HG03378 (cell line): Measurements from ENCODE around the gene C12orf43.
A peak's percentile ranks its signal among the peaks of the same experiment; 100 is the strongest.
"Not testable (repeated sequence)": the region's sequence is repeated elsewhere in the genome, so short reads cannot be mapped to it uniquely, and the experiment has no call there.

Experiments
- ATAC-seq: cut with Tn5 transposase; IDR thresholded peaks from one replicate; pipeline ENCODE4 v1.9.1; 2021; ENCODE audit warnings: mild to moderate bottlenecking, moderate library complexity; ENCODE audit not compliant: unreplicated experiment

C12orf43 gene, protein sequence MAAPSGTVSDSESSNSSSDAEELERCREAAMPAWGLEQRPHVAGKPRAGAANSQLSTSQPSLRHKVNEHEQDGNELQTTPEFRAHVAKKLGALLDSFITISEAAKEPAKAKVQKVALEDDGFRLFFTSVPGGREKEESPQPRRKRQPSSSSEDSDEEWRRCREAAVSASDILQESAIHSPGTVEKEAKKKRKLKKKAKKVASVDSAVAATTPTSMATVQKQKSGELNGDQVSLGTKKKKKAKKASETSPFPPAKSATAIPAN

DNA sequence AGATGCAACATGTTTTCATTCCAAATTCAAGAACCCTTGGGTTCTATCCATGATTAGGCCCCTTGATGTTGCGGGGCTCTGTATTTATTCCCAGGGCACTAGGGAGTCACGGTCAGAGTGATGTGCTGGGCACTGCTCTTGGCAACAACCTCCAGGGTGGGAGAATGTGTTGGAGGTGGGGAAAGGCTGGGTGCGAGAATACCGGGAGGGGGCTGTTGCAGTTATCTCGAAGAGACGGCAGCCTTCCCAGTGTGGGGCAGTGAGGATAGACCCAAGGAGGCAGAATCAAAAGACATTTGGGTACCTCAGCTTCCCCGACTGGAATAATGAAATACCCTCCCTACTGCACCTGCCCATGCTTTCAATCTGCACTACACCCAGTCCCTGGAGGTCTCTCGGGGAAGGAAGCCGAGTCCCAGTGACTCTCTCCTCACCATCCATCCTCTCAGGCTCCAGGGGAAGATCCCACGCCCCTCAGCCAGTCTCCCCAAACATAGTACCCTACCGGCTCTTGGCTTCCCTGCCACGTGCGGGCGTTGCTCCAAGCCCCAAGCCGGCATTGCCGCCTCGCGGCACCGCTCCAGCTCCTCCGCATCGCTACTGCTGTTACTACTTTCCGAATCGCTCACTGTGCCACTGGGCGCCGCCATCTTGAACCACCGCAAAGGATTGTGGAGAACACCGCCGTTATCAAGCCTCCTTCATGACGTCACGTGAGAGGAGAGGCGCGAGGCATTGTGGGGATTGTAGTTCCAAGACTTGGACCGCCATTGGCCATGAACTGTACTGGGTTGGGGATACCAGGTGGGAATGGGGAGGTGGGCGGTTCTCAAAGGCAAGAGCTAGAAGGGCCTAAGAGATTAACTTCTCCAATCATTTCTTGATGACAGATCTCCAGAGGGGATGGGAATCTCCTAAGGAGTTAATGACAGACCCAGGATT, at the start of gene C12orf43:
Gene C12orf43, minus strand, starts transcription at position 663 of the 942 bp plus-strand sequence. Its CDS starts 13 bp downstream, at position 650.
- ATAC-seq = peak; percentile 91

DNA sequence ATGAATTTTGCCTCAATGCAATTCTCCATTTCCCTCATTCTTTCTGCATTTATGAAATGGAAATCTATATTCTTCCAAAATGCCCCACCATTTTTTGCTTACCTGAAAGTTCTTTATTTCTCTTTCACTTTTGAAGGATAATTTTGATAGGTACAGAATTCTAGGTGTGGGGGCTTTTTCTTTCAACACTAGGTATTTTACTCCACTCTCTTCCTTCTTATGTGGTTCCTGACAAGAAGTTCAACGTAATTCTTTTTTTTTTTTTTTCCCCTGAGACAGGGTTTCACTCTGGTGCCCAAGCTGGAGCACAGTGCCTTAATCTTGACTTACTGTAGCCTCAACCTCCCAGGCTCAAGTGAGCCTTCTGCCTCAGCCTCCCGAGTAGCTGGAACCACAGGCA, 49.1 kb upstream of the C12orf43 start:
- ATAC-seq = no peak

DNA sequence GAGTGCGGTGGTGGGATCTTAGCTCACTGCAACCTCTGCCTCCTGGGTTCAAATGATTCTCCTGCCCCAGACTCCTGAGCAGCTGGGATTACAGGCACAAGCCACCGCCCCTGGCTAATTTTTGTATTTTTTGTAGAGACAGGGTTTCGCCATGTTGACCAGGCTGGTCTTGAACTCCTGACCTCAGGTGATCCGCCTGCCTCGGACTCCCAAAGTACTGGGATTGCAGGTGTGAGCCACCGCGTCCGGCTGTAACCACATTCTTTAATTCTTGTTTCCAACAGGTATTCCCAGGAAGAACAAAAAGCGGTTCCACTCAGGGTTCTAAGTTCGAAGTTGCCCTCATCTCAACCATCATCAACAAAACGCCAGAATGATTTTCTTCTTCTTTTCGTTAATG, 48.3 kb upstream of the C12orf43 start:
- not testable (repeated sequence) for ATAC-seq

DNA sequence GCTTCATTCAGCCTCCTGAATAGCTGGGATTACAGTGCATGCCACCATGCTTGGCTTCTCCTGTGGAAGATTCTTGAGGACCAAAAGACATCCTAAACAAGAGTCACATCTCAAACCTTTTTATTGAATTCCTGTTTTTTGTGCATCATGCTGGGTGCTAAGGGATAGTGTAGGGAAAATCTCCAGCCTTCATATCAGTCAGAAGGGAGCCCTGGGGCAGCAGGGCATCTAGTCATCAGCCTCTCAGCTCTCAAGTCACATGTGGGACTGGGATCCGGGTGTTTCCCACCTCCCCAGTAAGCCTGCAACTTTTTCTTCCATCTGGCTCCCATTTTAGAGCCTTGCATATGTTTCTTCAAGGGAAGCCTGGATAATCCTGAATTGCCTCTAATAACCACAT, 47.8 kb upstream of the C12orf43 start:
- ATAC-seq = no peak

DNA sequence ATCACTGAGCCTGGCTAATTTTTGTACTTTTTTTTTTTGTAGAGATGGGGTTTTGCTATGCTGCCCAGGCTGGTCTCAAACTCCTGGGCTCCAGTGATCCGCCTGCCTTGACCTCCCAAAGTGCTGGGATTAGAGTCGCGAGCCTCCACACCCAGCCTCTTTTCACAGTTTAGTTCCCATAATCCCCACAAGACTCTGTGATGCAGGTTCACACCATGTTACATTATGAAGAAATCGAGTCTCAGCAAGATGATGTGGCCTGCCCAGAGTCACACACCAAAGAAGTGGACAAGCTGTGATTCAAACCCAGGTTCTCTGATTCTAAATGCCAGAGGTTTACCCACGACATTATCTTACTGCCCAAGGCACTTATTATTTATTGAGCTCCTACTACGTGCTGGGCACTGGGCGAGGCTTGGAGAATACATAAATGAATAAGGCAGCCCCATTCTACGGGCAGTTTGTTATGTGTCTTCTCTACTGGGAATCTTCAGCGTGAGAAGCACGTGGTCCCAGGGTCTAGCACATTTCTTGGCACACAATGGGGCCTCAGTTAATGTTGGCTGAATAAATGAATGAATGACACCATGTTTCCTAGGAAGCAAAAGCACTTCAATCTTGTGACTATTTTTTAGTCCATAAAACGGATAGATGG, 46.2 kb upstream of the C12orf43 start:
- ATAC-seq = no peak

DNA sequence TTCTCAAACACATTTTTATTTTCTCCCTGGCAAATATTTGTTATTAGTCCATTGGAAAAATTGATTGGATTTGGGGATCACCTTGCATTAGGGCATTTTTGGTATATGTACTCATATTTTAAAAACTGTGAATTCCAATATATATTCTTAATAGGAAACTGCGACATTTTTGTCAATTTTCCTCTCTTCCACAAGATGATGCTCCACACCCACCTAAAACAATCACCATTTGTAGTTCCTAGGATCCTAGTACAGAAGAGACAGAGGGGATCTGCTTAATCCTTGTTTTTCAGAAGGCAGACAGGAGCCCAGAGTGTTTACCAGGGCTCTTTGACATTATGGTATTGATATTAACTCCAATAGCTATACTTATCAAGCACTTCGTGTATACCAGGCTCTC, 45.5 kb upstream of the C12orf43 start:
- ATAC-seq = no peak

DNA sequence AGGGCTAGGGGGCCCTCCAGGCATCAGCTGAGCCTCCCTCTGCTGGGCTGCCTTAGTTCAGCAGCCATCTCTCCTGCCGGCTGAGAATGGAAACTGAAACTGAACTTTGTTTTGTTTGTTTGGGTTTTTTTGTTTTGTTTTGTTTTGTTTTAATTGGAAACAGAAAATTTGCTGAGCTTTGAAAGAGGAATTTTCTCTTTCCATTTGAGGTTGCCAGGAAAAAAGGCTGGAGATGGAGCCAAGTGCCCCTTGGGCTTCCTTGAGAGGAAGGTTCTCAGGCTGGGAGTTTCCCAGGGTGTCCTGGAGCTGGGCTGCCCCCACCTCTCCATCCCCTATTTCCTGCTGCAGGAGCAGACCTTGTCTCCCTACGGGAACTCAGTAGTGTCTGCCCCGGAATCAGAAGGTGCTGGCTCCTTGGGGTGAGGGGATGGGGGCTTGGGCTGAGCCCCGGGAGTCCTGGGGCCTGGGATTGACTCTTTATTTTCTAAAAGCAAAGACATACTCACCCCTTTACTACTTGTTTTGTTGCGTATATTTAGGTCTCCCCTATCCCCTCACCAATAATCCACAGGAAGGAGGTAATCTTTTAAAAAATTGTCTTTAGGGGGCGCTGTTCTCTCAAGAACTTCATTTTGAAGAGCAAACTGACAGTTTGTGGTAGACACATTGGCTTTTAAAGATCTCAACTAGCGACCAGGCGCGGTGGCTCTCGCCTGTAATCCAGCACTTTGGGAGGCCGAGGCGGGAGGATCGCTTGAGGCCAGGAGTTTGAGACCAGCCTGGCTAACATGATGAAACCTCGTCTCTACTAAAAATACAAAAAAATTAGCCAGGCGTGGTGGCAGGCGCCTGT, 44.1 kb upstream of the C12orf43 start:
- peak; percentile 68 for ATAC-seq

DNA sequence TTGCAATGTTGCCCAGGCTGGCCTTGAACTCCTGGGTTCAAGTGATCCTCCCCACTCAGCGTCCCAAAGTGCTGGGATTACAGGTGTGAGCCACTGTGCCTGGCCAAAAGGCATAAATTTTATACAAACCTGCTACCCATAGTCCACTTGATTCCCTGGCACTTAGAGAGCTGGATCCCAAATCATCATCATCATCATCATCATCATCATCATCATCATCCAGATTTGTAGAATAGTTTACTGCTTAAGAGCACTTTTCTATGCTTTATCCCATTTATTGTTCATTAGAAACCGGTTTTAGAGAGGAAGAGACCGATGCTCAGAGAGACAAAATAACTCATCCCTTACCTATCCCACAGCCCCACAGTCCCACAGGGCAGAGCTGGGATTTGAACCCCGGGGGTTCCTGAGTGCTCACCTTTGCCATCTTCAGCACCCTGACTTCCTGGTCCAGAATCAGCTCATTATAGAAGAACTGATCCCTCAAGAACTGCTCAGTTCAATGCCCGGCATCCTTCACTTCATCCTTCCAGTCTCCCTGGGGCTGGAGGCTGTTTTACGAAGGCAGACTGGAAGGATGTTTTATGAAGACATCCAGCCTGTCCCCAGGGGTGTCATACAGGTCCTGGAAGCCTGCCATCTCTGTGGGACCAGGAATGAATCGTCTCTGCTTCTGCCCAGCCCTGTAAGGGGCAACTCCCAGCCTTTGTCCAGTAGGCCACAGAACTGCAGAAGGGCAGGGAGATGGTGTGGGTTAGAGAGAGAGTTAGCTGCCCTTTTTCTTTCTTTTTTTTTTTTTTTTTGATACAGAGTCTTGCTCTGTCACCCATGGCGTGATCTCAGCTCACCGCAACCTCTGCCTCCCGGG, 43.0 kb upstream of the C12orf43 start:
- ATAC-seq = peak; percentile 4

DNA sequence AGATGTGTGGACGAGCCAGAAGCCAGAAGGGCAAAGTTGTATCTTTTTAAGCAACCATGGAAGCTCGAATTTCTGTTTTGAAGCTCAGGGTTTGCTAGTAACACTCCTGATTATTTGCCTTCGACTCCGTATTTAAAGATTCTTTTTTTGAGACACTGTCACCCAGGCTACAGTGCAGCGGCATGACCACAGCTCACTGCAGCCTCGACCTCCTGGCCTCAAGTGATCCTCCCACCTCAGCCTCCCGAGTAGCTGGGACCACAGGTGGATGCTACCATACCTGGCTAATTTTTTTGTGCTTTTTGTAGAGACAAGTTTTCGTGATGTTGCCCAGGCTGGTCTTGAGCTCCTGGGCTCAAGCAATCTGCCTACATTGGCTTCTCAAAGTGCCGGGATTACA, 41.5 kb upstream of the C12orf43 start:
- no peak for ATAC-seq

DNA sequence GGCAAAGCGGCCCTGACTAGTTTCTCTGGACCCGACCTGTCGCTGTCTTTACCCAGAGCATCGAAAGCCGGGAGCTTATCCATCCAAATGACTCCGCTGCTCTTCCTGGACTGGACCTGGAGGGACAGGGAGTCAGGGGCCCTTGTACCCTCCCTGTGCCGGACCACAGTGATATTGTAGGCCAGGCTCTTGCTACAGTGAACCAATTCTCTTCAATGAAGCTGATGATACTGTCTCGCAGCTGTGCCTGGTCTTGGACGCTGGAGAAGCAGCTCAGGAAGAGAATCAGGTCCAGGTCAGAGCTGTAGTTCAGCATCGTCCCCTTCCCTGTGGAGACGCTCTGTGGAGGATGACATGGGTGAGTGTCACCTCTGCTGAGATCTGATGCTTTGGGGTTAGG, 37.4 kb upstream of the C12orf43 start:
- no peak for ATAC-seq

DNA sequence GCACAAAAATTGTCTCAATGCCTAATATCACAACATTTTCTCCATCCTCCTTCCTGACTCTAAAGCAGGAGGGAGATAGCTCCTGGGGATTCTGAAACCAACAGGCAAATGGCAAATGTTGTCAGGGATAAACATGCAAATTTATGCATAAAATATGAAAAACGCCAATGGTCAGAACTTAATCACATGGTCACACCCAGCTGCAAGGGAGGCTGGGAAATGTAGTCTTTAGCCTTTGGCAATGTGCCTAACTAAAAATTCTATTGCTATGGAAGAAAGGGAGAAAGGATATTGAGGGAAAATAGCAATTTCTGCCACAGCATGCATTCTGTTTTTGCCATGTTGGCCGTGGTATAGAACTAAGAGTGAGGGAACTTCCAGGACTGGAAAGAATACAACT, 34.4 kb upstream of the C12orf43 start:
- ATAC-seq = no peak

DNA sequence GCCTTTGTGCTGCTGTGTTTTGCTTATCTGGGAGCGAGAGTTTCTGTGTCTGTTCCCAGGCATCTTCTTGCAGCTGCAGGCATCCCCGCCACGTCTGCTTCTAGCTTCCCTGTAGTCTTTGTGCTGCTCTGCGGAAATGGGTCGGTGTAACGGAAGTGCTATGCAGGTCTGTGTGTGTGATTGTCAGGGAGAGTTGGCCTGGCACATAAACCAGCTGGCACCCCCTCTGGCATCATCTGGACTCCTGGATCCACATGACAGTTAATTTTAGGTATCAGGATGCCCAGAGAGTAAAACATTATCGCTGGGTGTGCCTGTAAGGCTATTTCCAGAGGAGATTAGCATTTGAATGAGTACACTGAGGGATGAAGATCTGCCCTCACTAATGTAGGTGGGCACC, 32.2 kb upstream of the C12orf43 start:
- no peak for ATAC-seq

DNA sequence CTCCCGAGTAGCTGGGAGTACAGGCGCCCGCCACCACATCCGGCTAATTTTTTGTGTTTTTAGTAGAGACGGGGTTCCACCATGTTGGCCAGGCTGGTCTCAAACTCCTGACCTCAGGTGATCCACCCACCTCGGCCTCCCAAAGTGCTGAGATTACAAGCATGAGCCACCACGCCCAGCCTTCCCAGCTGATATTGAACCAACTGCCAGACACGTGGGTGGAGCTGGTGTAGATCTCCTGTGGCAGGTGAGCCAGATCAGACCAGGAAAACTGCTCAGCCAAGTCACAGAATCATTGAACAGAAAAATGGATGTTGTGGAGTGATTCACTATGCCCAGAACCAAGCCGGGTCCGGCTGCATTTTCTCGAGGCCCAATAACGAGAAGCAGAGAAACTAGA, 31.1 kb upstream of the C12orf43 start:
- ATAC-seq = not testable (repeated sequence)

DNA sequence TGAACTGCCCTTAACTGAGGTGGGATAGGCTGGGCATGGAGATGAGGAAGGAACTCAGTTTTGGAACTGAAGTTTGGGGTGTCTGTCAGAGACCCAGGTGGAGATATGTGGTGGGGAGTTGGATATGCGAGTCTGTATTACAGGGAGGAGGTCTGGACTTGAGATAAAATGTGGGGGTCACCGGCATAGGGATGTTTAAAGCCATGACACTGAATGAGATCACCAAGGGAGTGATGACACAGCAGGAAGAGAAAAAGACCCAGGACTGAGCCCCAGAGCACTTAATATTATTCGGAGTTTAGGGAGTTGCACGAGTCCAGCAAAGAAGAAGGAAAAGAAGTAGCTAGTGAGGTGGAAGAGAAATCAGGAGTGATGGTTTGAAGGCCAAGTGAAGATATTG, 26.8 kb upstream of the C12orf43 start:
- ATAC-seq = no peak

DNA sequence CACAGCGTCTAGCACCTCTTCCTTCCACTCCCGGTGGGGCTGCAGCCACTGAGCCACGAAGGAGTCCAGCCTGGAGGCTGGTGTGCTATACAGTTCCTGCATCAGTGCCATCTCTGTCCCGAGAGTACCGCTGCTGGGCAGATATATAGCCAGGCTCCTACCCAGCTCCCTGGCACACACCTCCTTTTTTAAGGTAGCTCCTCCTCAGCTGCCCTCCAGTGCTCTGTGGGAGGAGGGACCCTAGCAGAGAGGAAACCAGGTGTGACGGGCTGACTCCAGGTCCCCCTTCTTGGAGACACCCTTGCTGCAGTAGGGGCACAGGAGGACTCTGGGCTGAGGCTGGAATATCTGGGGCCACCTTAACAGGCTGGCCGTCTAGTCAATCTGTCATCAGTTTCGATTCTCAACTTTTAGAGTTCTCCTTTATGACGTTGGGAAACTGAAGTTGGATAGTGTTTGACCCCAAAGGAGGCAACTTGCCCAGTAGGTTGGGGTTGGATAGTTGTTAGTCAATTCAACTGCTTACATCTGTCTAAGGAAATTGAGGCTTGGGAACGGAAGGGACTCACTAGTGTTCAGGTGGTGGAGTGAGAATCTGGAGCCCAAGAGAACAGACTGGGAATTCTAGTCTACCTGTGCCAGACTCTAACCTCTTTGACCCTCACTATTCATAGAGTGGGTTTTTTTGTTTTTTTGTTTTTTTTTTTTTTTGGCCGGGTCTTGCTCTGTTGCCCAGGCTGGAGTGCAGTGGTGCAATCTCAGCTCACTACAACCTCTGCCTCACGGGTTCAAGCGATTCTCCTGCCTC, 22.8 kb upstream of the C12orf43 start, which contains the start of gene OASL:
Gene OASL, minus strand, starts transcription at position 386 of the 808 bp plus-strand sequence. Its CDS starts 275 bp downstream, at position 111.
- peak; percentile 58 for ATAC-seq

DNA sequence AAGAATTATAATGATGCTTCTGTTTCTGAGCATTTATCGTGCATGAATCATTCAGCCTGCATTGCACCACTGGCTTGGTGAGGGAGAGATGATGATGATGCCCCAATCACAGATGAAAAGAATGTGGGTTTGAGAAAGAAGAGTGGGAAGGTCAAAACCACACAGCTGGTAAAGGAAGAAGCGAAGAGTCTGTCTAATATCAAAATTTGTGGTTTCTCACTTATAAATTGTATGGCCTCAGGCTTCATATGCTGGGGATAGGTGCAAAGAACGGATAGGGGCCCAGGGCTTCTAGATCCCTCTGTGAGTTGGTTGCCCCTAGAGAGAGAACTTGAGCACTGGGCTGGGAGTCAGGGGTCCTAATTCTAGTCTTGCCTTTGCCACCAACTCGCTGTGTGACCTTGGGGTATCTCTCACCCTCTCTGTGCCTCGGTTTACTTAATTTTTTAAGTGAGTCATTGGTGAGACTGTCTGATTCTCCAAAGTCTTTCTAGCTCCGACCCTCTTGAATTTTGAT, 20.6 kb upstream of the C12orf43 start:
- no peak for ATAC-seq

DNA sequence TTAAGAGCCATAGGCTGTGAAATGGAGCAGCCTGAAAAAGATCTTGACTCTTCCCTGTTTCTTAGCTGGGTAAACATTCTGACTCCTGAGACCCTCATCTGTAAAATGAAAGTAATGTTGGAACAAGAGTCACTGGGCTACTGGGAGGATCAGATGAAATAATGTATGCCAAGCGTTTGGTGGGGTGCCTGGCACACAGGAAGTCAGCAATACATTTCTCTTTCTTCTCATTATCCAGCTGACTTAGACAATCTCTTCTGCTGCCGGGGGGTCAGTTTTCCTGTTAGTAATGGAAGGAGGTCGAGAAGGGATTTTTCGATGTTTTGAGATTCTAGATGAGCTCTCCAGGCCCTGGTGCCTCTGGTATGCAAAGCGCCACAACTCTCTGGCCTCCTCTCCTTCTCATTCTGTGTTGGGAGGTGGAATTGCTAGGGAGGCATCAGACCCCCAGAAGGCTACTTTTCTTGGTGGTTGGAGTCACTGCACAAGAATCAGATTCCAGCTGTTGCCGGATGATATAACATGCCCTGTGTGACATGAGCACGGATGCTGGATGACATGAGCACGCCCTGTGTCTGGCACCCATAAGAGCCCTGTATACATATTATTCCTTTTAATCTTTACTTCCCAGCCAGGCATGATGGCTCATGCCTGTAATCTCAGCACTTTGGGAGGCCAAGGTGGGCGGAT, 18.5 kb upstream of the C12orf43 start:
- ATAC-seq = no peak
